HG03108 (cell line): ENCODE results near the gene TMEM207.

Experiments used
- ATAC-seq: cut with Tn5 transposase; IDR thresholded peaks from one replicate; pipeline ENCODE4 v1.9.1; 2021; ENCODE audit warnings: moderate library complexity; ENCODE audit not compliant: unreplicated experiment

TMEM207 gene

GRCh38 chr3:190385731-190386688 lies 63.7 kb downstream of the TMEM207 start:
- ATAC-seq, result no peak

DNA sequence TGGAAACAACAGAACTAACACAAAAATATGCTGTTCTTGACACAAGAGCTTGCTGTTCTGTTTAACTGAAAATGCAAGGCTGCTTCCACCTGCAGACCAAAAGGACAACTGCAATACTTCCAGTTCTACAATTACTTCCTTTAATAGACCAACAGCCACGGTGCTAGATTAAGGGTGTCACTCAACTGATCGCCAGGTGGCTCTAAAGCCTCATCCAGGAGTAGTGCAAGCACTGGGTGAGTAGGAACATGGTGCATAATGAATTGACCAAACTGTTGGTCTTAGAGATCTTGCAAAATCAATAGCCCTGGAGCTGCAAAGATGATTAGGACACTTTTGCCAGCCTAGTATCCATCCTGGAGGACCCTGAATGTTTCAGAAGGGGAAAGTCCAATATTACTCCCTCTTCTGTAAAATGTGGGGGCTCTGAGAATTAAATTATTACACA lies 65.4 kb downstream of the TMEM207 start:
- ATAC-seq, result peak; percentile 81

- ATAC-seq, result no peak
These were observed 67.6 kb downstream of the TMEM207 start for GRCh38 chr3:190382082-190382481.

DNA sequence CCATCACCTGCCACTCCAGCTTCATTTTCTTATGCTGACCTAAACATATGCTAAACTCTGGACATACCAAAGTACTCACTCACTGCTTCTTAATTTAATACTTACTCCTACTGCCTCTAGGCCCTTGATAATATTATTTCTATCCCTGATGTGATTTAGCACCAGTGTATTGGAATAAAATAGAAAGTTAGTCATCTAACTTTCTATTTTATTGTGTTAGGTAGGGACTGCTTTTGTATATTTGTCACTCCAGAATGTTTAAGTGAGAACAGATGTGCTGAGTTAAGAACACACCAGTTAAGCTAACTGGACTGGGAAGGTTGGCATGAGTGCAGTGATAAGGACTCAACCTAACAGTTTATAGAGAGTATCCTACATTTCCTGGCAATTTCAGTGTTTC lies 68.3 kb downstream of the TMEM207 start:
- ATAC-seq, result no peak

DNA sequence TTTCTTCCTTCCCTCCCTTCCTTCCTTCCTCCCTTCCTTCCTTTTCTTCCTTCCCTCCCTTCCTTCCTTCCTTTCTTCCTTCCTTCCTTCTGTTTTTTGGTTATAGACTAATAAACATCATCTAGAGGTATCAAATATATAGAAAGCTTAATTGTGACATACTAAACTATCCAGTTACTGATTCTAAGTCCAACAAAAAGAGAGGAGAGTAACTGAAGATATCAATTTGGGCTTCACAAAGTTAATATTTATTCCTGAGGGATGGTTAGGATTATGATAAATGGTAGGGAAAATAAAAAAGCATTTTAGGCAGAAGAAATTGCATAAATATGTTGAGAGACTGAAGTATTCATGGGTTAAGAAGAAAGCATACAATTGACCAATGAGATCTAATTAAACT lies 69.5 kb downstream of the TMEM207 start:
- no peak for ATAC-seq
